NB4 (cell line): ENCODE measurements around the gene INPP5E.

Experiments
- CTCF ChIP-seq: IDR thresholded peaks from one replicate; pipeline ENCODE4 v1.5.1; 2012; ENCODE audit warnings: low read depth, low read length
- MAX ChIP-seq: IDR thresholded peaks from 2 replicates; pipeline ENCODE4 v1.6.1; 2011; ENCODE audit warnings: low read depth, low read length

DNA sequence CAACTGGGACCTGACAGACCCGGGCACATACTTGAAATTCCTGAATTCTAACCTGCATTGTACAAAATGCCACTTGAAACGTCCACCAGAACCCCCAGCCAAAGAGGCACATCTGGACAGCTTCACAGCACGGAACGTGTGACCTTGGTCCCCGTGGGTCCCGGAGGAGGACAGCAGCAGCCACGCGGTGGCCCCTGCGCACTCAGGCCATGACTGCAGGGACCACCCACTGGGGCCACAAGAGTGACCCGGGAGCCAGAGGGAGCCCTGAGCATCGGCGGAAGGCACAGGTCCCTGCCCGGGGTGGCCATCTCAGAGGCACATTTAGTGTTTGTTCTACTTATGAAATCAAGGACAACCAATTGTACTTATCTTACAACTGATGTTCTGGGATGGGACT lies 37.6 kb downstream of the INPP5E start:
- TF ChIP-seq CTCF = no peak
- no peak for TF ChIP-seq MAX
